Psoas muscle (tissue), 8 donors: ENCODE measurements around the gene IZUMO4. TPM values are rescaled to one million over a fixed set of nuclear protein-coding genes. Genes with fewer than 3 reads are reported as not detected.

ENCODE experiments used
- ATAC-seq, 4 donors: fragments of 200-7000 bp; cut with Tn5 transposase; one replicate each; pipeline ENCODE4 v1.9.1; 2020; ENCODE audit warnings: moderate library complexity in 3 of 4, mild to moderate bottlenecking in 2 of 4
- DNase-seq, 2 donors: peaks; one replicate each; pipeline ENCODE4 v3.0.0-alpha.2; 2020
- H3K27ac ChIP-seq: fragments of 200-600 bp; one replicate; pipeline ENCODE4 v1.8.0; 2022
- H3K27me3 ChIP-seq, 3 donors: fragments of 200-600 bp in 1 of 3; one replicate each; pipeline versions ENCODE4 v1.6.1 to v1.8.0; 2013 to 2022; ENCODE audit warnings: low read length in 2 of 3, mild to moderate bottlenecking in 2 of 3, moderate library complexity in 1 of 3; ENCODE audit not compliant: insufficient read depth in 3 of 3
- H3K36me3 ChIP-seq, 2 donors: fragments of 200-600 bp in 1 of 2; one replicate each; pipeline versions ENCODE4 v1.6.1 to v1.8.0; 2013 to 2022; ENCODE audit warnings: low read depth in 1 of 2, mild to moderate bottlenecking in 1 of 2, moderate library complexity in 1 of 2; ENCODE audit not compliant: insufficient read depth in 1 of 2
- H3K4me1 ChIP-seq: fragments of 200-600 bp; one replicate; pipeline ENCODE4 v1.8.0; 2022
- H3K4me3 ChIP-seq: fragments of 200-600 bp; one replicate; pipeline ENCODE4 v1.8.0; 2022; ENCODE audit warnings: mild to moderate bottlenecking
- H3K9me3 ChIP-seq: fragments of 200-600 bp; one replicate; pipeline ENCODE4 v1.8.0; 2022
- CTCF ChIP-seq: fragments of 200-600 bp; IDR thresholded peaks from one replicate; pipeline ENCODE4 v1.8.0; 2022; ENCODE audit warnings: antibody characterized with exemption
- WGBS, 3 donors: extraction: QIAGEN DNeasy Blood & Tissue Kit; methylation state at CpG; one replicate each; pipeline versions ENCODE4 v1.1.6 to v1.1.7; 2013; 5-methylcytosine and 5-hydroxymethylcytosine counted together
- intact Hi-C, 2 donors: fragments of 100-400 bp; cut with DNase I; formaldehyde crosslinking; loops; one replicate each; pipeline versions ENCODE4 v1.11.0 to v1.14.2; 2022
- polyA plus RNA-seq, 3 donors: library from polyadenylated mRNA; stranded (reverse); fragments of 200-250 nt; gene quantifications; one replicate each; pipeline ENCODE4 v1.2.3, GENCODE V29; 2013
- total RNA-seq, 4 donors: library from RNA; stranded (reverse); fragmentation: NEBNext Ultra II Directional in 2 of 4; extraction: Animal tissue kit (Norgen Biotek cat#: 25700) in 2 of 4; gene quantifications; one replicate each; pipeline versions ENCODE4 v1.2.1 to v1.2.4, GENCODE V29; 2021 to 2023
- donor health status: healthy with polysubstance abuse.
- donor health status: DM: no; HTN: no; CAD: no; lungs with moderate emphysema.
- donor health status: Bipolar disorder and iron deficiency.
- donor health status: healthy.
- donor health status: DM: yes; HTN: yes; CAD: no.
- donor health status: DM: no; HTN: no; CAD: no.
- donor health status: DM: no; HTN: no; CAD: no.
- donor health status: DM: yes; HTN: yes; CAD: no.

The IZUMO4 gene
- total and polyA plus RNA-seq, 7 donors = 0.69 to 3.0 (median 1.6) TPM

DNA sequence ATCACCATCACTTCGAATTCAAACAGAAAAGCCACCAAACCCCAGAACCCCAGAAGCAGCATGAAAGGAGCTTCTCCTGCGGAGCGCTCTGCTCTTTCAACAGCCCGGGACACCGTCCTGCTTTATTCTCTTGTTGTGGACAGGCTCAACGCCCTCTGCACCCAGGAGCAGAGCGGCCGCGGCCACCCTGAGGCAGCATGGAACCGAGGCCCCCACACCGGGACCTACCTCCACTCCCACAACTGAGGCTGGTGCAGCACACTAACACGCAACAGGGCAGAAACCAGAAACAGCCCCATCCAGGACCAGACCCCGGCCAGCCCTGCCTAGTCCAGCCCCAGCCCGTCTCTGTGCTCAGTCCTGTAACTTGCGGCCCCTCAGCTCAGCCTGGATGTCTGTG, 47.5 kb downstream of the IZUMO4 start:
- no peak for DNase-seq
- no peak overlapping the region for H3K27ac ChIP-seq
- intact Hi-C loops = no loop called here
- H3K36me3 ChIP-seq = peaks cover 0 to 5% of the 10 kb centered on the region in 2 donors
- no peaks in the 10 kb centered on the region for H3K9me3 ChIP-seq
- peaks cover 48% of the 10 kb centered on the region for H3K4me1 ChIP-seq
- H3K27me3 ChIP-seq = no peaks in the 10 kb centered on the region
- no peak overlapping the region for H3K4me3 ChIP-seq
- ATAC-seq = no peak
- WGBS, 3 donors = 92 to 95% (median 93%) methylated on average over 15 of the region's 15 CpGs
- TF ChIP-seq CTCF = no peak

DNA sequence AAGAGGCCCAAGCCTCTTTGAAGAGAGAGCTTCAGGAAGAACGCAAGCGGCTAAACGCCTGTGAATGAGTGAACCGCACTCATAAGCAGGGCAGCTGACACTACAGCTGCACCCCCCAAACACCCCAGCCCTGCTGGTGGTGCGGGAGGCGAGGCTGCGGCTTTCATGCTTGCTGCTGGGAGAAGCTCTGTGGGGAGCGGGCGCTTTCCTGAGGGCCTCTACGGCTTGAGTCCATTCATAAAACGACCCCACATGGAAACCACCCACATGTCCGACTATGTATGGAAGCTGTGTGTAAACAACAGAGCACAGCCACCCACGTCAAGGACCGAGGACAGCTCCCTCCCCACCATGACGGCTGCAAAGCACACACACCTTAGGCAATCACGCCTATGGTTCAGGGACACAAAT, 49.1 kb downstream of the IZUMO4 start:
- DNase-seq (no peak), ATAC-seq (no peak)
- Histone ChIP-seq H3K27me3 (no peaks in the 10 kb centered on the region), H3K4me1 (peaks cover 51% of the 10 kb centered on the region), H3K4me3 (no peak overlapping the region), H3K36me3 (no peaks in the 10 kb centered on the region), H3K27ac (no peak overlapping the region), H3K9me3 (no peaks in the 10 kb centered on the region)
- intact Hi-C loops = loop anchor here in 1 of 2 donors (5.0 kb wide), 1 partner anchor 44 kb away; no protein-coding TSS in a partner anchor
- WGBS, 3 donors = 74 to 80% (median 75%) methylated on average over 16 of the region's 16 CpGs
- TF ChIP-seq CTCF = no peak

- TF ChIP-seq CTCF = no peak
- H3K4me3 ChIP-seq = peak overlapping the region; percentile 24
- no peak for ATAC-seq
- H3K9me3 ChIP-seq = no peaks in the 10 kb centered on the region
- H3K4me1 ChIP-seq = peaks cover 53% of the 10 kb centered on the region
- intact Hi-C loops = loop anchor here in 1 of 2 donors (5.0 kb wide), 1 partner anchor 46 kb away; no protein-coding TSS in a partner anchor
- no peak for DNase-seq
- no peaks in the 10 kb centered on the region for H3K27me3 ChIP-seq
- H3K27ac ChIP-seq = peak overlapping the region; percentile 96
- WGBS, 3 donors = 79 to 81% (median 79%) methylated on average over 16 of the region's 16 CpGs
- no peaks in the 10 kb centered on the region for H3K36me3 ChIP-seq
These were observed 51.9 kb downstream of the IZUMO4 start for GRCh38 chr19:2148482-2149135.

Other genes with a start within 250 kb of the IZUMO4 start
- 10 to 100 TPM; 13.5 to 35.2 (median 22.3) TPM for gene REXO1, start 248.4 kb upstream of the IZUMO4 start, total RNA-seq
- gene REXO1, start 248.4 kb upstream of the IZUMO4 start, polyA plus RNA-seq = 10 to 100 TPM; 16.5 to 26.9 (median 20.3) TPM
- 10 to 100 TPM in 1 of 4 donors, 1 to 10 TPM in 3; 3.0 to 11.1 (median 4.3) TPM for gene KLF16, start 233.3 kb upstream of the IZUMO4 start, total RNA-seq
- 10 to 100 TPM in 1 of 3 donors, 1 to 10 TPM in 2; 2.2 to 13.0 (median 3.1) TPM for gene KLF16, start 233.3 kb upstream of the IZUMO4 start, polyA plus RNA-seq
- 10 to 100 TPM; 38.5 to 54.2 (median 42.3) TPM for gene ABHD17A, start 211.4 kb upstream of the IZUMO4 start, total RNA-seq
- gene ABHD17A, start 211.4 kb upstream of the IZUMO4 start, polyA plus RNA-seq = 10 to 100 TPM; 35.5 to 58.9 (median 47.6) TPM
- gene ADAT3, start 191.5 kb upstream of the IZUMO4 start, total RNA-seq = 1 to 10 TPM; 1.4 to 2.2 (median 1.7) TPM
- 1 to 10 TPM; 2.4 to 7.2 (median 3.6) TPM for gene ADAT3, start 191.5 kb upstream of the IZUMO4 start, polyA plus RNA-seq
- 10 to 100 TPM; 13.4 to 16.3 (median 15.1) TPM for gene SCAMP4, start 191.5 kb upstream of the IZUMO4 start, total RNA-seq
- gene SCAMP4, start 191.5 kb upstream of the IZUMO4 start, polyA plus RNA-seq = 10 to 100 TPM in 2 of 3 donors, 1 to 10 TPM in 1; 9.5 to 17.5 (median 15.5) TPM
- gene CSNK1G2, start 155.7 kb upstream of the IZUMO4 start, total RNA-seq = 10 to 100 TPM; 22.3 to 34.1 (median 33.0) TPM
- 10 to 100 TPM; 25.3 to 49.8 (median 34.2) TPM for gene CSNK1G2, start 155.7 kb upstream of the IZUMO4 start, polyA plus RNA-seq
- 10 to 100 TPM; 56.3 to 68.4 (median 61.9) TPM for gene BTBD2, start 81.2 kb upstream of the IZUMO4 start, total RNA-seq
- 10 to 100 TPM; 30.1 to 49.0 (median 36.6) TPM for gene BTBD2, start 81.2 kb upstream of the IZUMO4 start, polyA plus RNA-seq
- gene MKNK2, start 45.7 kb upstream of the IZUMO4 start, total RNA-seq = 1,000 to 10,000 TPM in 2 of 4 donors, 100 to 1,000 TPM in 2; 793 to 2,795 (median 946) TPM
- gene MKNK2, start 45.7 kb upstream of the IZUMO4 start, polyA plus RNA-seq = 1,000 to 10,000 TPM in 2 of 3 donors, 100 to 1,000 TPM in 1; 888 to 1,268 (median 1,190) TPM
- gene MOB3A, start 589 bp upstream of the IZUMO4 start, total RNA-seq = 10 to 100 TPM in 3 of 4 donors, 1 to 10 TPM in 1; 9.9 to 19.8 (median 17.2) TPM
- 10 to 100 TPM in 2 of 3 donors, 1 to 10 TPM in 1; 8.3 to 13.5 (median 11.3) TPM for gene MOB3A, start 589 bp upstream of the IZUMO4 start, polyA plus RNA-seq
- gene AP3D1, start 54.7 kb downstream of the IZUMO4 start, total RNA-seq = 100 to 1,000 TPM in 2 of 4 donors, 10 to 100 TPM in 2; 71.9 to 103 (median 91.4) TPM
- gene AP3D1, start 54.7 kb downstream of the IZUMO4 start, polyA plus RNA-seq = 100 to 1,000 TPM in 1 of 3 donors, 10 to 100 TPM in 2; 51.5 to 120 (median 76.0) TPM
- gene DOT1L, start 67.0 kb downstream of the IZUMO4 start, total RNA-seq = 10 to 100 TPM; 11.2 to 25.9 (median 22.1) TPM
- 10 to 100 TPM in 2 of 3 donors, 1 to 10 TPM in 1; 7.6 to 16.3 (median 15.5) TPM for gene DOT1L, start 67.0 kb downstream of the IZUMO4 start, polyA plus RNA-seq
- 10 to 100 TPM; 54.9 to 65.5 (median 60.0) TPM for gene PLEKHJ1, start 139.4 kb downstream of the IZUMO4 start, total RNA-seq
- gene PLEKHJ1, start 139.4 kb downstream of the IZUMO4 start, polyA plus RNA-seq = 100 to 1,000 TPM in 1 of 3 donors, 10 to 100 TPM in 2; 80.6 to 146 (median 95.3) TPM
- 10 to 100 TPM; 31.1 to 46.8 (median 40.2) TPM for gene SF3A2, start 139.9 kb downstream of the IZUMO4 start, total RNA-seq
- 10 to 100 TPM; 25.9 to 33.6 (median 28.9) TPM for gene SF3A2, start 139.9 kb downstream of the IZUMO4 start, polyA plus RNA-seq
- 1 to 10 TPM; 1.9 to 3.6 (median 2.7) TPM for gene AMH, start 152.4 kb downstream of the IZUMO4 start, total RNA-seq
- gene AMH, start 152.4 kb downstream of the IZUMO4 start, polyA plus RNA-seq = 1 to 10 TPM in 1 of 3 donors, under 1 TPM in 2; 0.38 to 2.4 (median 0.53) TPM
- gene JSRP1, start 159.5 kb downstream of the IZUMO4 start, total RNA-seq = 100 to 1,000 TPM; 107 to 191 (median 162) TPM
- 100 to 1,000 TPM; 110 to 271 (median 130) TPM for gene JSRP1, start 159.5 kb downstream of the IZUMO4 start, polyA plus RNA-seq
- under 1 TPM; 0.12 to 0.20 (median 0.14) TPM for gene PEAK3, start 185.3 kb downstream of the IZUMO4 start, total RNA-seq
- gene PEAK3, start 185.3 kb downstream of the IZUMO4 start, polyA plus RNA-seq = under 1 TPM in 2 of 3 donors, not detected in 1; 0.01 to 0.08 TPM
- gene LINGO3, start 211.2 kb downstream of the IZUMO4 start, total RNA-seq = not detected
- under 1 TPM in 1 of 3 donors, not detected in 2; 0.04 TPM for gene LINGO3, start 211.2 kb downstream of the IZUMO4 start, polyA plus RNA-seq
- 10 to 100 TPM; 42.2 to 89.8 (median 47.8) TPM for gene LSM7, start 231.7 kb downstream of the IZUMO4 start, total RNA-seq
- gene LSM7, start 231.7 kb downstream of the IZUMO4 start, polyA plus RNA-seq = 100 to 1,000 TPM; 128 to 323 (median 141) TPM
- 10 to 100 TPM; 21.1 to 38.0 (median 27.7) TPM for gene SPPL2B, start 231.8 kb downstream of the IZUMO4 start, total RNA-seq
- 10 to 100 TPM; 11.4 to 22.1 (median 19.4) TPM for gene SPPL2B, start 231.8 kb downstream of the IZUMO4 start, polyA plus RNA-seq